ENCODE results near the gene SEPTIN2. TPM values are rescaled to one million over a fixed set of nuclear protein-coding genes. Genes with fewer than 3 reads are reported as not detected.

Gene SEPTIN2
- total and polyA plus RNA-seq, 2 donors from 2014 or later, result 187 to 435 TPM

DNA sequence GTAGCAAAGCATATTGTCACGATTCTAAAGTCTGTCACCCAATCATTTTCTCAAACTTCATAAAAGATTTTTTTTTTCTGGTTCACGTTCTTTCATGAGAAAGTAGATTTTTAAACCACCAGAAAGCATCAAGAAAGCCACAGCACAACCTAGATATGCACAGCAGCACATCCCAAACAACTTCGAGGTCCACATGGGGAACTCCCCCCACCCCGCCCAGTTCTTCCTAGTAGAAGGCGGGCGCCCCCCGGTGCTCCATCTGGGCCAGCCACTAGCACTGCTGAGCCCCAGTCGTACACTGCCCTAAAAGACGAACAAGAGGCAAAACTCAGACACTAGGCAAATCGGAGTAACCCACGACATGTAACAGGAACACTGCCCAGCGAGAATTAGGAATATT is 15.7 kb upstream of the SEPTIN2 start:
- Histone ChIP-seq H3K27me3 (ENCODE audit: control insufficient read depth, insufficient read depth, low read length) (no peaks in the 10 kb centered on the region), H3K27ac (ENCODE audit: low read depth in 2 of 2, low read length in 2 of 2) (no peak overlapping the region), H3K36me3 (ENCODE audit: control insufficient read depth in 2 of 3, insufficient read depth in 3 of 3, low read length in 3 of 3) (no peaks in the 10 kb centered on the region), H3K9ac (ENCODE audit: low read length in 3 of 3) (no peak overlapping the region), H3K4me3 (ENCODE audit: low read length in 3 of 3) (no peak overlapping the region), H3K9me3 (ENCODE audit: control insufficient read depth in 2 of 3, insufficient read depth in 1 of 3, low read length in 3 of 3) (no peaks in the 10 kb centered on the region), H3K4me1 (ENCODE audit: control insufficient read depth in 2 of 3, insufficient read depth in 2 of 3, low read depth in 1 of 3, low read length in 3 of 3) (peaks cover 0 to 20% (median 0%) of the 10 kb centered on the region in 3 donors)
- FAIRE-seq (no peak), DNase-seq (no peak)
- intact Hi-C loops (cut with DNase I), result no loop called here
- TF ChIP-seq, protein P1, sequence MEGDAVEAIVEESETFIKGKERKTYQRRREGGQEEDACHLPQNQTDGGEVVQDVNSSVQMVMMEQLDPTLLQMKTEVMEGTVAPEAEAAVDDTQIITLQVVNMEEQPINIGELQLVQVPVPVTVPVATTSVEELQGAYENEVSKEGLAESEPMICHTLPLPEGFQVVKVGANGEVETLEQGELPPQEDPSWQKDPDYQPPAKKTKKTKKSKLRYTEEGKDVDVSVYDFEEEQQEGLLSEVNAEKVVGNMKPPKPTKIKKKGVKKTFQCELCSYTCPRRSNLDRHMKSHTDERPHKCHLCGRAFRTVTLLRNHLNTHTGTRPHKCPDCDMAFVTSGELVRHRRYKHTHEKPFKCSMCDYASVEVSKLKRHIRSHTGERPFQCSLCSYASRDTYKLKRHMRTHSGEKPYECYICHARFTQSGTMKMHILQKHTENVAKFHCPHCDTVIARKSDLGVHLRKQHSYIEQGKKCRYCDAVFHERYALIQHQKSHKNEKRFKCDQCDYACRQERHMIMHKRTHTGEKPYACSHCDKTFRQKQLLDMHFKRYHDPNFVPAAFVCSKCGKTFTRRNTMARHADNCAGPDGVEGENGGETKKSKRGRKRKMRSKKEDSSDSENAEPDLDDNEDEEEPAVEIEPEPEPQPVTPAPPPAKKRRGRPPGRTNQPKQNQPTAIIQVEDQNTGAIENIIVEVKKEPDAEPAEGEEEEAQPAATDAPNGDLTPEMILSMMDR (IDR thresholded peaks at IDR 0.05; ENCODE audit: borderline replicate concordance, extremely low read depth, insufficient read depth), result no peak

DNA sequence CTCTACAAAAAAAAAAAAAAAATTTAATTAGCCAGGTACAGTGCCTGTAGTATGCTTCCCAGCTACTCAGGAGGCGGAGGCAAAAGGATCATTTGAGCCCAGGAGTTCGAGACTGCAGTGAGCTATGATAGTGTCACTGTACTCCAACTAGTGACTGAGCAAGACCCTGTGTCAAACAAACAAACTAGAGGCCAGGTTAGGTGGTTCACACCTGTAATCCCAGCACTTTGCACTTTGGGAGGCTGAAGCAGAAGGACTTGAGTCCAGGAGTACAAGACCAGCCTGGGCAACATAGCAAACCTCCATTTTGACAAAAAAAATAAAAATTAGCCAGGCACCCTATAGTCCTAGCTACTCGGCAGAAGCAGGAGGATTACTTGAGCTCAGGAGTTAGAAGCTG is 13.6 kb upstream of the SEPTIN2 start:
- TF ChIP-seq, protein P1 (IDR thresholded peaks at IDR 0.05; ENCODE audit: borderline replicate concordance, extremely low read depth, insufficient read depth), result no peak
- no peaks in the 10 kb centered on the region for H3K9me3 ChIP-seq (ENCODE audit: control insufficient read depth in 2 of 3, insufficient read depth in 1 of 3, low read length in 3 of 3)
- FAIRE-seq (no peak), DNase-seq (no peak)
- no peaks in the 10 kb centered on the region for H3K36me3 ChIP-seq (ENCODE audit: control insufficient read depth in 2 of 3, insufficient read depth in 3 of 3, low read length in 3 of 3)
- no peak overlapping the region for H3K4me3 ChIP-seq (ENCODE audit: low read length in 3 of 3)
- no peaks in the 10 kb centered on the region for H3K27me3 ChIP-seq (ENCODE audit: control insufficient read depth, insufficient read depth, low read length)
- H3K4me1 ChIP-seq (ENCODE audit: control insufficient read depth in 2 of 3, insufficient read depth in 2 of 3, low read depth in 1 of 3, low read length in 3 of 3), result peaks cover 0 to 20% (median 0%) of the 10 kb centered on the region in 3 donors
- intact Hi-C loops (cut with DNase I), result no loop called here
- no peak overlapping the region for H3K9ac ChIP-seq (ENCODE audit: low read length in 3 of 3)
- H3K27ac ChIP-seq (ENCODE audit: low read depth in 2 of 2, low read length in 2 of 2), result no peak overlapping the region

DNA sequence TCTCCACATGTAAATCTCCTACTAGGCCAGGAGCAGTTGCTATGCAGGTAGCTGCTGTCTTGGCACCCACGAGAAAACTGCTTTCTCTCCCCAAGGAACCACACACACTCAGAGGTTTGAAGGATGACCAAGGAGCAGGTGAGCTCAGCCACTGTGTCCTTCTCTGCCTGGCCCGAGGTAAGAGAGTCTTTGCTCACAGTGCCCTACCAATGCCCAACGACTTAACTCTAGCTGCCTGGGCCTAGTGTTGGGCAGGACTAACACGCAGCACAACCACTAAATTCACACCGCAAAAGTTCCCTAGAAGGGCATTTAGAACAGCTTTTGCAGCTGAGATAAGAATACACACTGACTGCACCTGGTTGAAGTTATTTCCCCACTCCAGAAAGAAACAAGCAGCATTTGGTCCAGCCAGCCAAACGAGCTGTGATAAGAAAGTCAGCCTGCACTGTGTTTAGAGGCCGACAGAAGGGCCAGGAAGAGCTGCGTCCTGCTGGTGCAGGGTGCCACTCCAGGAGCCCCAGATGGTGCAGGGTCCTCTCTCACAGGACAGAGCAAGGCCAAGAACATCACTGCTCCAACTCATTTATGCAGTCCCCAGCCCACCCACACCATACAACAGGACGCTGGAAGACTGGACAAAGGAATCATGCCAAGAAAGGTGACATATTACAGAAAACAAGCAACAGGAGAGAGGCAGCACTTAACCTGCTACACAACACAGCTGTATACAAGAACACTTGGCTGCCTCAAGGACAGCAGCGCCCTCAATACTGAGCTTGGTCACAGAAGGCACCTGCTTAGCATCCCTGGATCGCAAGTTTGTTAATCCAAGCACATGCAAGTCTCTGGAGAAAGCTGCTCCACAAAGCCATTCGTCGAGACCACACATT is 12.7 kb upstream of the SEPTIN2 start:
- Histone ChIP-seq H3K9ac (ENCODE audit: low read length in 3 of 3) (no peak overlapping the region), H3K27me3 (ENCODE audit: control insufficient read depth, insufficient read depth, low read length) (no peaks in the 10 kb centered on the region), H3K27ac (ENCODE audit: low read depth in 2 of 2, low read length in 2 of 2) (no peak overlapping the region), H3K4me1 (ENCODE audit: control insufficient read depth in 2 of 3, insufficient read depth in 2 of 3, low read depth in 1 of 3, low read length in 3 of 3) (peaks cover 0 to 21% (median 0%) of the 10 kb centered on the region in 3 donors), H3K9me3 (ENCODE audit: control insufficient read depth in 2 of 3, insufficient read depth in 1 of 3, low read length in 3 of 3) (no peaks in the 10 kb centered on the region), H3K4me3 (ENCODE audit: low read length in 3 of 3) (no peak overlapping the region), H3K36me3 (ENCODE audit: control insufficient read depth in 2 of 3, insufficient read depth in 3 of 3, low read length in 3 of 3) (no peaks in the 10 kb centered on the region)
- TF ChIP-seq, protein P1 (IDR thresholded peaks at IDR 0.05; ENCODE audit: borderline replicate concordance, extremely low read depth, insufficient read depth), result no peak
- intact Hi-C loops (cut with DNase I), result no loop called here
- no peak for DNase-seq
- FAIRE-seq, result no peak
